Spinal cord (tissue), 10 donors: ENCODE results near the gene SLC39A10. TPM values are rescaled to one million over a fixed set of nuclear protein-coding genes. Genes with fewer than 3 reads are reported as not detected.
"Not testable (repeated sequence)": the region's sequence is repeated elsewhere in the genome, so short reads cannot be mapped to it uniquely, and the experiment has no call there.

Experiments
- DNase-seq, 6 donors: peaks; one replicate each; pipeline versions ENCODE4 v3.0.0 to v3.0.0-alpha.2; 2013 to 2015; ENCODE audit warnings: low spot score in 6 of 6, low read depth in 4 of 6
- H3K27ac ChIP-seq: one replicate; pipeline ENCODE4 v1.5.1; 2013; ENCODE audit warnings: low read depth, low read length, control low read depth
- H3K27me3 ChIP-seq: one replicate; pipeline ENCODE4 v1.6.1; 2013; ENCODE audit warnings: low read length; ENCODE audit not compliant: control insufficient read depth, insufficient read depth
- H3K36me3 ChIP-seq: one replicate; pipeline ENCODE4 v1.6.1; 2013; ENCODE audit warnings: low read length; ENCODE audit not compliant: control insufficient read depth, insufficient read depth
- H3K4me1 ChIP-seq: one replicate; pipeline ENCODE4 v1.6.1; 2013; ENCODE audit warnings: low read length; ENCODE audit not compliant: control insufficient read depth, insufficient read depth
- H3K4me3 ChIP-seq: one replicate; pipeline ENCODE4 v1.5.1; 2013; ENCODE audit warnings: low read depth, low read length, control low read depth
- H3K9me3 ChIP-seq: one replicate; pipeline ENCODE4 v1.6.1; 2013; ENCODE audit warnings: low read length; ENCODE audit not compliant: control insufficient read depth, insufficient read depth
- WGBS: methylation state at CpG from one replicate; pipeline ENCODE4 v1.1.5; 2013; ENCODE audit warnings: missing lambda C conversion rate; ENCODE audit not compliant: insufficient coverage; 5-methylcytosine and 5-hydroxymethylcytosine counted together
- polyA plus RNA-seq, 2 donors: library from polyadenylated mRNA; unstranded; fragments of 120-200 nt; gene quantifications; one replicate each; pipeline ENCODE4 v1.2.1, GENCODE V29; 2013; ENCODE audit not compliant: insufficient read length in 2 of 2
- total RNA-seq, 2 donors: library from RNA; depleted of rRNA in 1 of 2; stranded (reverse); fragments of 120-200 nt in 1 of 2; fragments of >200 nt in 1 of 2; gene quantifications; one replicate each; pipeline versions ENCODE4 v1.2.3 to v1.2.4, GENCODE V29; 2013 to 2014
- donor health status: healthy.

The SLC39A10 gene
- total and polyA plus RNA-seq, 4 donors: 67.2 to 113 (median 90.3) TPM

DNA sequence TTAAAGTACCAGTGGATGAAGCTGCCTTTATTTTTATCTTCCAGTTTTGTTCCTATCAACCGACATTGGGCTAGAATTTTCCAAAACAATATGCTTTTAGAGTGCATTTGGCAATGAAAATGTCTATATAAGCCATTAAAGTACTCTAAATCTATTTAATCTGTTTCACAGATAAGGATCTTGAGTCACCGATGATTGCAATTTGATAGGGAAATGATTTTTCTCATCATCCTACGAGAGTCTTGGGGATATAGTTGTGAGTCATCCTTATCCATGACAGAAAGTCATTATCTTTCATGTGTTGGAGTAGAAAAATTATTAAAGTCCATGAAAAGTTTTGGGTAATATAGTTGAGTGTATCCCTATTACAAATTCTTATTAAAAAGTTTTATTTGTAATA is 26.1 kb downstream of the SLC39A10 start:
- Histone ChIP-seq H3K27ac (no peak overlapping the region), H3K4me1 (no peaks in the 10 kb centered on the region), H3K36me3 (no peaks in the 10 kb centered on the region), H3K9me3 (no peaks in the 10 kb centered on the region), H3K27me3 (no peaks in the 10 kb centered on the region), H3K4me3 (no peak overlapping the region)
- no peak for DNase-seq
- no CpG with 5 or more reads among the region's 3 CpGs for WGBS

DNA sequence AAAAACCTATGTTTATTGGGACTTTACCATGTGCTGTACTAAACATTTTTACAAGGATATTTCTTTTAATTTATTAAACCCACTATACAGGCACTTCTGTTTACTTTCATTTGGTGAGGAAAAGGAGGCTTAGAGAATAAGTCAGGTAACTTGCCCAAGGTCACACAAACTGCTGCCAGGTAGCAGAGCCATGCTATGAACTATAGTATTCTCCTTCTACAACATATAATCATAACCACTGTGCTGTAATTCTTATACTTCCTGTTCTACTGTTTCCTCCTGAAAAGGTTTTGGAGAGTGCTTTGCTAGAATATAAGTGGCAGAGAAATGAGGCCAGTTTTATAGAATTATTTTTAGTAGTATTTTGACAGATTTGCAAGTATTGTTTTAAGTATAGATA is 29.5 kb downstream of the SLC39A10 start:
- H3K27ac ChIP-seq: no peak overlapping the region
- no peaks in the 10 kb centered on the region for H3K9me3 ChIP-seq
- no peaks in the 10 kb centered on the region for H3K27me3 ChIP-seq
- H3K4me1 ChIP-seq: peaks cover 2% of the 10 kb centered on the region
- no peaks in the 10 kb centered on the region for H3K36me3 ChIP-seq
- no peak overlapping the region for H3K4me3 ChIP-seq
- DNase-seq: no peak

DNA sequence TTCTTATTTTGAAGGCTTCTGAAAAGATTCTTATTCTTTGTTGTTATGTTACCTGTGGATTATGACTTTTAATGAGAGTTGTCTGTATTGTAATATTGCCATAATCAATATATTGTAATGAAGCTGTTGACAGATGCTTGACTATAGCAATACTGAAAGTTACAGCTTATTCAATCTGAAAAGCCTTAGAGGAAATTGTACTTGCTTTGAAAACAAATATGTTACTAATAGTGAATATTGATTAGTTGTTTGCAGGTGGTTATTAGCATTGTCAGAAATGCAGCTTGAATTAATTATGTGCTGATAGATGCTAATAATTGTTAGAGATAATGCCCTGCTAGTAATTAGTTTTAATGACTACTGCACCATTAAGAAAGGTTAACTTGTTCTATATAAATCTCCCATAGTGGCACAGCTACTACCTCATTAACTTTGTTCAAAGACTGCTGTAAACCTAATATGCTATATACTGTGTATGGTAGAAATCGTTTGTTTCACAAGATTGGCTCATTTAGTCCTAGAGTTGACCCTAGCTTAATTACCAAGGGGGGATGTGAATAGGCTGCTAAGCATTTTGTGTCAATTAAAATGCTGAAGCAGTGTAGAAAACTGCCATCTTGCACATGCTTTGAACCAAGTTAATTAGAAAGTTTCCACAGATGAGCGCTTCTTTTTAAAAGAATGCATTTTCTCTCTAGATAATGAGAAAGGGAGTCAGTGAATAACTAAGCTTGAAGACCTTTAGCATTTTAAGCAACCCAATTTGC is 30.5 kb downstream of the SLC39A10 start:
- H3K36me3 ChIP-seq: no peaks in the 10 kb centered on the region
- WGBS: 0% methylated on average over 1 of the region's 2 CpGs
- H3K4me1 ChIP-seq: peaks cover 2% of the 10 kb centered on the region
- H3K9me3 ChIP-seq: no peaks in the 10 kb centered on the region
- H3K27ac ChIP-seq: no peak overlapping the region
- H3K27me3 ChIP-seq: no peaks in the 10 kb centered on the region
- peak; percentile 19 to 96 (median 30) for DNase-seq
- H3K4me3 ChIP-seq: no peak overlapping the region

DNA sequence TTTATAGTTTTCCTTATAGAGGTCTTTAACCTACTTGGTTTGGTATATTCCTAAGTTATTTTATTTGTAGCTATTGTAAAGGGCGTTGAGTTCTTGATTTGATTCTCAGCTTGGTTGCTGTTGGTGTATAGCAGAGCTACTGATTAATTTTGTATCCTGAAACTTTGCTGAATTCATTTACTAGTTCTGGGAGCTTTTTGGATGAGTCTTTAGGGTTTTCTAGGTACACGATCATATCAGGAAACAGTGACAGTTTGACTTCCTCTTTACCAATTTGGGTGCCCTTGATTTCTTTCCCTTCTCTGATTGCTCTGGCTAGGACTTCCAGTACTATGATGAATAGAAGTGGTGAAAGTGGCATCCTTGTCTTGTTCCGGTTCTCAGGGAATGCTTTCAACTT is 35.5 kb downstream of the SLC39A10 start:
- not testable (repeated sequence) for H3K9me3 ChIP-seq, H3K4me3 ChIP-seq, H3K36me3 ChIP-seq, H3K4me1 ChIP-seq, H3K27ac ChIP-seq, H3K27me3 ChIP-seq, DNase-seq
- WGBS: 100% methylated on average over 1 of the region's 3 CpGs

DNA sequence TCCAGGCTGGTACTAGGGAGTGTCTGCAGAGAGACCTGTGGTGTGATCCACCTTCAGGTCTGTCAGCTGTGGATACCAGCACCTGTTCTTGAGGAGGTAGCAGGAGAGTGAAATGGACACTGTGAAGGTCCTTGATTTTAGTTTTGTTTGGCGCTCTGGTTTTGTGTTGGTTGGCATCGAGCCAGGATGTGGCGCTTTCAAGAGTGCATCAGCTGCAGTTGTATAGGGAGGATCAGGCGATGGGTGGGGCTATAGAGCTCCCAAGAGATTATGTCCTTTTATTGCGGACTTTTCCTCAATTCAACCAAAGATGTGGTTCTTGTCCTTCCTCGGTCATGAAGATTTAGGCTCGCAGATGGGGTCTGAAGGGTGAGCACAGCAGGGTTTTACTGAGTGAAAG is 37.5 kb downstream of the SLC39A10 start:
- Histone ChIP-seq H3K9me3 (no peaks in the 10 kb centered on the region), H3K4me1 (no peaks in the 10 kb centered on the region), H3K4me3 (no peak overlapping the region), H3K27me3 (no peaks in the 10 kb centered on the region), H3K36me3 (peaks cover 7% of the 10 kb centered on the region), H3K27ac (no peak overlapping the region)
- no peak for DNase-seq
- 97% methylated on average over 7 of the region's 7 CpGs for WGBS

DNA sequence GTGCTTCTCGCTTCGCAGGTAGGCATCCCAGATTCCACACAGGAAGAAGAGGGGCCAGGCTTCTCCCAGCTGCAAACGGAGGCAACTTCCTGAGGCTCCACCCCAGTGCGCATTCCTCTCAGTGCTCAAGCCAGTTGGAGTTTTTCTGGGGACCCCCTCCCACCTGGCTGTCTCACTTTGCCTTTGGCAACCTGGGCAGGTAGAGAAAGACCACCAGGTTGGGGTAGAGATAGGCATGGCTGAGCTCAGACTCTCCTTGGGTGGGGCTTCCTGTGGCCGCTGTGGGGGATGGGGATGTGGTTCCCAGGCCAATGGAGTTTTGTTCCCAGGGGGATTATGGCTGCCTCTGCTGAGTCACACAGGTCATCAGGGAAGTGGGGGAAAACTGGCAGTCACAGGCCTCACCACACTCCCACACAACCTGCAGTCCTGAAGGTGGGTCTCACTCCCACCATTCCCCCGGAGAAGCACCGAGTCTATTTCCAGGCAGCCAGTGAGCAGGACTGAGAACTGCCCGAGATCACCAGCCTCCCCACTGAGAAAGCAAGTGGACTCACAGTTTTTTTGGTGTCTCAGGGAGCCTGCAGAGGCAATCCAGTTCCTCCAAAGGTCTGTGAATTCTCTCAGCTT is 38.1 kb downstream of the SLC39A10 start:
- 97% methylated on average over 4 of the region's 8 CpGs for WGBS

DNA sequence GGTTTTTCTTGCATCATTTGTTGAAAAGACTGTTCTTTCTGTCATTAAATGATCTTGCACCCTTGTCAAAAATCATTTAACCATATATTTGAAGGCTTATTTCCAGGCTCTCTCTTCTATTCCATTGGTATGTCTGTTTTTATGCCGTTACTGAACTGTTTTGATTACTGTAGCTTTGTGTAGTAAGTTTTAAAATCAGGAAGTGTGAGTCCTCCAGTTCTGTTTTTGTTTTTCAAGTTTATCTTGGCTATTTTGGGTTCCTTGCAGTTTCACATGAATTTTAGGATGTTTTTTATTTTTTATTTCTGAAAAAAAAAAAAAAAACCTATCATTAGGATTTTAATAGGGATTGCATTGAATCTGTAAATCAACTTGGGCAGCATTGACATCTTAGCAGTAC is 39.0 kb downstream of the SLC39A10 start:
- Histone ChIP-seq H3K4me3 (no peak overlapping the region), H3K27me3 (no peaks in the 10 kb centered on the region), H3K36me3 (peaks cover 7% of the 10 kb centered on the region), H3K27ac (no peak overlapping the region), H3K4me1 (no peaks in the 10 kb centered on the region), H3K9me3 (peaks cover 7% of the 10 kb centered on the region)
- no CpG with 5 or more reads among the region's 1 CpG for WGBS
- DNase-seq: no peak

More for the DNA sequence above, 38.1 kb downstream of the SLC39A10 start:
- Histone ChIP-seq H3K27ac (no peak overlapping the region), H3K36me3 (peaks cover 7% of the 10 kb centered on the region), H3K4me1 (no peaks in the 10 kb centered on the region), H3K9me3 (peaks cover under 1% of the 10 kb centered on the region), H3K27me3 (no peaks in the 10 kb centered on the region), H3K4me3 (no peak overlapping the region)
- no peak for DNase-seq

DNA sequence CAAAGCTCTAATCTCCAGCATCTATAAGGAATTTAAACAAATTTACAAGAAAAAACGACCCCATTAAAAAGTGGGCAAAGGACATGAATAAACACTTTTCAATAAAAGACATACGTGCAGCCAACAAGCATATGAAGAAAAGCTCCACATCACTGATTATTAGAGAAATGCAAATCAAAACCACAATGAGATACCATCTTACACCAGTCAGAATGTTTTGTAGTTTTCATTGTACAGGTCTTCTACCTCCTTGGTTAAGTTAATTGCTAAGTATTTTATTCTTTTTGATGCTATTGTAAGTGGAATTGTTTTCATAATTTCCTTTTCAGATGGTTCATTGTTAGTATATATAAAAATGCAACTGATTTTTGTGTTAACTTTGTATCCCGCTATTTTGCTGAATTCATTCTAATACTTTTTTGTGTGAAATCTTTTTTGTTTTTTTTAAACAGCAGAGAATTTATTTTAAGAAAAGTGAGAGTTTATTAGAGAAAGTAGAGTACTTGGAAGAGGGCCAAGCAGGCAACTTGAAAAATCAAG is 40.7 kb downstream of the SLC39A10 start:
- WGBS: no CpG with 5 or more reads among the region's 3 CpGs

DNA sequence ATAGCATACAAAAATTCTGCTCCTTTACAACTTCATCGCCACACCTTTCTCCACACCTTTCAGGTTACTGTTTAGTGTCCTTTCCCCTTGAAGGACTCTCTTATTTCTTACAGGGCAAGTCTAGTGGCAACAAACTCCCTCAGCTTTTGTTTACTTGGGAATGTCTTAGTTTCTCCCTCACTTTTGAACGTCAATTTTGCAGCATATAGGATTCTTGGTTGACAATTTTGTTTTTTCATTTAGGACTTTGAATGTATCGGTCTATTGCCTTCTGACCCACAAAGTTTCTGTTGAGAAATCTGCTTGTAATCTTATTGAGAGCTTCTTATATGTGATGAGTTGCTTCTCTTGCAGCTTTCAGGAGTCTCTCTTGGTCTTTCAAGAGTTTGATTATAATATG is 43.5 kb downstream of the SLC39A10 start:
- no peak for DNase-seq
- peaks cover 3% of the 10 kb centered on the region for H3K36me3 ChIP-seq
- H3K9me3 ChIP-seq: peaks cover 7% of the 10 kb centered on the region
- WGBS: 100% methylated on average over 1 of the region's 3 CpGs
- no peaks in the 10 kb centered on the region for H3K4me1 ChIP-seq
- H3K4me3 ChIP-seq: no peak overlapping the region
- no peak overlapping the region for H3K27ac ChIP-seq
- H3K27me3 ChIP-seq: no peaks in the 10 kb centered on the region

More for the DNA sequence above, 40.7 kb downstream of the SLC39A10 start:
- Histone ChIP-seq H3K27ac (no peak overlapping the region), H3K4me3 (no peak overlapping the region), H3K4me1 (no peaks in the 10 kb centered on the region), H3K36me3 (peaks cover 7% of the 10 kb centered on the region), H3K9me3 (peaks cover 7% of the 10 kb centered on the region), H3K27me3 (no peaks in the 10 kb centered on the region)
- DNase-seq: no peak
